HEK293 (cell line): Measurements from ENCODE around the gene PADI2.

Experiments
- ZBTB8A ChIP-seq: fragments of 450-650 bp; formaldehyde crosslinking; IDR thresholded peaks from 2 replicates; pipeline ENCODE4 v1.5.1; 2016; ENCODE audit warnings: missing biosample characterization, missing genetic modification characterization
- TF ChIP-seq, protein P1 (sequence below): fragments of 450-650 bp; formaldehyde crosslinking; IDR thresholded peaks from 2 replicates; pipeline ENCODE4 v1.5.1; 2016; ENCODE audit warnings: missing biosample characterization, missing genetic modification characterization

DNA sequence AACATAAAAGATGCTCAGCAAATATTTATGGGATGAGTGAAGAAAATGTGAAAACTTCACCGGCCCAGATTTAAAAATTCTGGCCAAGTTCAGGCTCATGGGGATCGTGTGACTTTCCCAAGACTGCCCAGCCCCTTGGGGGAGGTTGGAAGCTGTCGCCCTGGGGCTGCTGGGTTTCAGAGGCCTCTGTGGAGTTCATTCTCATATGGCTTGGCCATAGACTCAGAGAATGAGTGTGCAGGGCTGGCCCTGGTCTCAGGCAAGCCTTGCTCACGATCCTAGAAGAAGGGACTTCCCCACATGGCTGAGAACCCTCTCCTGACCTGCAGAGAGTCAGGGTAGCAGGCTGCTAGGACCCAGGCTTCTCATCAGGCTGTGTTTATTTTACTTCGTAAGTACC lies 24.6 kb downstream of the PADI2 start:
- TF ChIP-seq, protein P1, sequence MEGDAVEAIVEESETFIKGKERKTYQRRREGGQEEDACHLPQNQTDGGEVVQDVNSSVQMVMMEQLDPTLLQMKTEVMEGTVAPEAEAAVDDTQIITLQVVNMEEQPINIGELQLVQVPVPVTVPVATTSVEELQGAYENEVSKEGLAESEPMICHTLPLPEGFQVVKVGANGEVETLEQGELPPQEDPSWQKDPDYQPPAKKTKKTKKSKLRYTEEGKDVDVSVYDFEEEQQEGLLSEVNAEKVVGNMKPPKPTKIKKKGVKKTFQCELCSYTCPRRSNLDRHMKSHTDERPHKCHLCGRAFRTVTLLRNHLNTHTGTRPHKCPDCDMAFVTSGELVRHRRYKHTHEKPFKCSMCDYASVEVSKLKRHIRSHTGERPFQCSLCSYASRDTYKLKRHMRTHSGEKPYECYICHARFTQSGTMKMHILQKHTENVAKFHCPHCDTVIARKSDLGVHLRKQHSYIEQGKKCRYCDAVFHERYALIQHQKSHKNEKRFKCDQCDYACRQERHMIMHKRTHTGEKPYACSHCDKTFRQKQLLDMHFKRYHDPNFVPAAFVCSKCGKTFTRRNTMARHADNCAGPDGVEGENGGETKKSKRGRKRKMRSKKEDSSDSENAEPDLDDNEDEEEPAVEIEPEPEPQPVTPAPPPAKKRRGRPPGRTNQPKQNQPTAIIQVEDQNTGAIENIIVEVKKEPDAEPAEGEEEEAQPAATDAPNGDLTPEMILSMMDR (tag by site-specific recombination): no peak
- no peak for TF ChIP-seq ZBTB8A
